Rectal smooth muscle tissue (tissue), 1 donor: ENCODE measurements around the gene CRYBB2.
"Not testable (repeated sequence)": the region's sequence is repeated elsewhere in the genome, so short reads cannot be mapped to it uniquely, and the experiment has no call there.

ENCODE experiments used
- H3K27ac ChIP-seq: one replicate; pipeline ENCODE4 v1.7.0; 2013; ENCODE audit warnings: low read depth, low read length, inconsistent platforms
- H3K27me3 ChIP-seq: one replicate; pipeline ENCODE4 v1.7.0; 2013; ENCODE audit warnings: low read length; ENCODE audit not compliant: control insufficient read depth, insufficient read depth
- H3K36me3 ChIP-seq: one replicate; pipeline ENCODE4 v1.7.0; 2013; ENCODE audit warnings: low read length; ENCODE audit not compliant: control insufficient read depth, insufficient read depth
- H3K4me1 ChIP-seq: one replicate; pipeline ENCODE4 v1.7.0; 2013; ENCODE audit warnings: low read length; ENCODE audit not compliant: control insufficient read depth, insufficient read depth
- H3K4me3 ChIP-seq: one replicate; pipeline ENCODE4 v1.7.0; 2013; ENCODE audit warnings: low read length
- H3K9ac ChIP-seq: one replicate; pipeline ENCODE4 v1.7.0; 2013; ENCODE audit warnings: low read length

CRYBB2 gene

GRCh38 chr22:25267567-25267966 lies 48.1 kb downstream of the CRYBB2 start:
- not testable (repeated sequence) for H3K4me3 ChIP-seq, H3K27me3 ChIP-seq, H3K27ac ChIP-seq, H3K36me3 ChIP-seq, H3K9ac ChIP-seq, H3K4me1 ChIP-seq

- H3K4me1 ChIP-seq, H3K36me3 ChIP-seq, H3K27ac ChIP-seq, H3K27me3 ChIP-seq, H3K9ac ChIP-seq, H3K4me3 ChIP-seq: not testable (repeated sequence)
Measured at GRCh38 chr22:25268902-25269301, 49.5 kb downstream of the CRYBB2 start.

- not testable (repeated sequence) for H3K4me3 ChIP-seq, H3K27me3 ChIP-seq, H3K4me1 ChIP-seq, H3K27ac ChIP-seq, H3K9ac ChIP-seq, H3K36me3 ChIP-seq
Measured at GRCh38 chr22:25270061-25270460, 50.6 kb downstream of the CRYBB2 start.

DNA sequence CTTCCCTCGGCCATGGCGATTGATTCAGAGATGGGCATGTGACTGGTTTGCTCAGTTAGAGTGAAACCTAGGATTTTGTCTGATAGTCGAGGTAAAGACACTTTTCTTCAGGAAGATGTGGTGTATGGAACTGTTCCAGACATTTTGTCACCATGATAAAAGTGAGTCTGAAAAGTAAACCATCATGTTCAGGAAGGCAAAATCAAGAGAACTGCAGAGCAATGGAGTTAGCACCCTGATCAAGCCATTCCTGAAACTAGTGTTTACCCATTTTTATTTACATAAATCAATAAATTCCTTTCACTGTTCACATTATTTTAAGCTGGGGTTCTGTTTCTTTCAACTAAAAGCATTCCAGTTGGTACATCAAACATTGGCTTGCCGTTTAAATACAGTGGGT lies 53.8 kb downstream of the CRYBB2 start:
- not testable (repeated sequence) for H3K27me3 ChIP-seq, H3K4me1 ChIP-seq, H3K27ac ChIP-seq, H3K36me3 ChIP-seq, H3K4me3 ChIP-seq, H3K9ac ChIP-seq

- not testable (repeated sequence) for H3K36me3 ChIP-seq, H3K4me1 ChIP-seq, H3K27ac ChIP-seq, H3K4me3 ChIP-seq, H3K9ac ChIP-seq, H3K27me3 ChIP-seq
Measured at GRCh38 chr22:25273928-25274327, 54.5 kb downstream of the CRYBB2 start.

DNA sequence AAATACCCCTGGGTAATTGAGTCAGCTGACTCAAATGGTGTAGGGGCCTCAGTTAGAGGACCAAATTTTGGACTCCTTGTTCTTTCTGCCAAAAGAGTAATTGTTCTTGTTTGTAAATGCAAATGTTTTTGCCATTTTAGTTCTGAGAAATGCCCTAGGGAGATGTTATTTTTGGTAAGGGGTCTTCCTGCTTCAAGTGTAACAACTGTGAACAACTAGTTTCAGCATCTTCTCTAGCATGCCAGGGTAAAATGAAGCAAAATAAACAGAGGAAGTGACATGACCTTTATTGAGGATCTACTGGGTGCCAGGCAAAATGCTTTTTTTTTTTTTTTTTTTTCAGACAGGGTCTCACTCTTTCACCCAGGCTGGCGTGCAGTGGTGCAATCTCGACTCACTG lies 60.7 kb downstream of the CRYBB2 start:
- H3K9ac ChIP-seq, H3K36me3 ChIP-seq, H3K4me3 ChIP-seq, H3K27ac ChIP-seq, H3K4me1 ChIP-seq: not testable (repeated sequence)
- H3K27me3 ChIP-seq: peaks cover 10% of the 10 kb centered on the region
